NCI-H1417 treated with DMSO at 0.1 percent for 48 hours (cell line): ENCODE data around the gene POU6F2.
A peak's percentile ranks its signal among the peaks of the same experiment; 100 is the strongest.
"Not testable (repeated sequence)": the region's sequence is repeated elsewhere in the genome, so short reads cannot be mapped to it uniquely, and the experiment has no call there.

Experiments
- DNase-seq: peaks from one replicate; lab custom pipeline; 2025; lab: John Stamatoyannopoulos, UW

The POU6F2 gene, protein sequence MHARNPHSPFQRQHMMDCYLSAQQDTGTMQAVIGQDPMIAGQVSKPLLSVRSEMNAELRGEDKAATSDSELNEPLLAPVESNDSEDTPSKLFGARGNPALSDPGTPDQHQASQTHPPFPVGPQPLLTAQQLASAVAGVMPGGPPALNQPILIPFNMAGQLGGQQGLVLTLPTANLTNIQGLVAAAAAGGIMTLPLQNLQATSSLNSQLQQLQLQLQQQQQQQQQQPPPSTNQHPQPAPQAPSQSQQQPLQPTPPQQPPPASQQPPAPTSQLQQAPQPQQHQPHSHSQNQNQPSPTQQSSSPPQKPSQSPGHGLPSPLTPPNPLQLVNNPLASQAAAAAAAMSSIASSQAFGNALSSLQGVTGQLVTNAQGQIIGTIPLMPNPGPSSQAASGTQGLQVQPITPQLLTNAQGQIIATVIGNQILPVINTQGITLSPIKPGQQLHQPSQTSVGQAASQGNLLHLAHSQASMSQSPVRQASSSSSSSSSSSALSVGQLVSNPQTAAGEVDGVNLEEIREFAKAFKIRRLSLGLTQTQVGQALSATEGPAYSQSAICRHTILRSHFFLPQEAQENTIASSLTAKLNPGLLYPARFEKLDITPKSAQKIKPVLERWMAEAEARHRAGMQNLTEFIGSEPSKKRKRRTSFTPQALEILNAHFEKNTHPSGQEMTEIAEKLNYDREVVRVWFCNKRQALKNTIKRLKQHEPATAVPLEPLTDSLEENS

GRCh38 chr7:38977685-38978084 is at the start of gene POU6F2:
POU6F2 (plus strand) TSS chr7:38977909; CDS start chr7:38977954, 45 bp downstream.
- DNase-seq: no peak

DNA sequence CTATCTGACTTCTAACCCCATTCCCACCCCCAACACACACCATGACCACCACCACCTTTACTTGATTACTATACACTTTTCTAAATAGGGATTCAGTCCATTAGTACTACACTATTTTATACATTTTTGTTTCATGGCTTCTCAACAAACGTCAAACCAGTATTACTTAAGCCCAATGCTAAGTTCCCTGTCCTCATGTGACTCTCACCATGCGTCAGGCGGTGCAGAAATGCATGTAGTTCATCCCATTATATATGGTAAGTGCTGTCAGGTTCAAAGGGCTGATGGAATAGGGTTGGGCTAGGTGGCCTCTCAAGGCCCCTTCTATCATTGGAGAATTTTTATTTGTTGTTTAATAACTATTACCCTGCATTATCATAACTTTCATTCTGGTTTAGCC is 49.2 kb upstream of the POU6F2 start:
- DNase-seq: no peak

DNA sequence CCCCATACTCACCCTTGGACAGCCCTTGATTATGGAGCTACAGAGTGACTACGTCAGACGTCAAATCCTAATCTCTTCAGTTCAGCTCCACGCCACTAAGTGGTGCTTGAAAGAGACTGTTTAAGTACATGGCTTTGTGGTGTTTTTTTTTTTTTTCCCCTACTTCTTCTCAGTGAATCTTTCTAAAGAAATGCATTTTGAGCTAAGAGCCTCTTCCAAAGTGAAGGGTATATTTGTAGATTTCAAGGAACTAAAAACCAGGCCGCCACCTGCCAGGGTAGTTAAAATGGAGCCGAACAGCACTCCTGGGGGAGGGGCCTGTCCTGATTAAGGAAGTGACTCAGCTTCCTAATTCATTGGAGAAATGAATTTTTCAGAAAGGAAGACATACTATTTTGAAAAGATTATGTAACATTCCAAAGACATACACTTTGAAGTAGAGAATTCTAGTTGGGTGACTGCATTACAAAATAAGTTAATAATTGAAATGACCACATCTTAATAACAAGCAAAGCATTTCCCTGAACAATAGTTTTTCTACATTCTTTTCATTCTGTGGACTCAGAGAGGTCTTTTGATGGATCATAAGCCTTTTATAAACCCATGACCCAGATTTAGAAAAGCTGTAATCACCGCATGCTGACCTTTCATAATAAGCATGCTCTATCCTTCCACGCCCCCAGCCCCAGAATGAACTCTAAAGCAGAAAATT is 48.1 kb upstream of the POU6F2 start:
- no peak for DNase-seq

DNA sequence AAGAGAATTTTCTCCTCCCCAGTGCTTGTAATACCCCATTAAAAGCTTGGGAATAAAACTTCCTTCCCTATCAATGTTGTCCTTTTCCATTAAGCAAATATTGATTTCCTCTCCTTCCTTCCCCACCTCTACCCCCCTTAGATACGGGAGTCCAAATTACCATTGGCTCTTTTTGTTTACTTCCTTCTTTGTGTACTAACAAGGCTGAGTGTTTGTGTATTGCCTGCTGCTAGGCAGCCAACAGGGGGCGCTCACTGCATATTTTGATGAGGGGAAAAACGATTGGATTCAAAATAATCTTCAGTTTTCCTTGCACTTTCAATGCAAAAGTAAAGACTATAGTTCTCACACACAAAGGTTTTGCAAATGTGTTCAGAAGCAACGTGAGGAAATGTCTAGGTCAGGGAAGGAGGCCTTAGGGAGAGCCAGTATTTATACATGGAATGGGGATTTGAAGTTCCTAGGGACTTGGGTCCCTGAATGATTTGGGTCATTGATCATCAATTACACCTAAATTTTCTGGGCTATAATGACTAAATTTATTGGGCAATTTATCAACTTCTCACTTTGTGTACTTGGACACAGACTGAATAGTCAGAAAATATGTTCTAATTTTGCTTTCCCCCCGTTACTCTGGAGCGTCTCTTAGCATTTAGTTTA is 45.1 kb upstream of the POU6F2 start:
- peak; percentile 15 for DNase-seq

GRCh38 chr7:38934051-38934450 is 43.7 kb upstream of the POU6F2 start:
- DNase-seq: no peak

- DNase-seq: no peak
These were observed 43.2 kb upstream of the POU6F2 start for GRCh38 chr7:38934536-38934935.

DNA sequence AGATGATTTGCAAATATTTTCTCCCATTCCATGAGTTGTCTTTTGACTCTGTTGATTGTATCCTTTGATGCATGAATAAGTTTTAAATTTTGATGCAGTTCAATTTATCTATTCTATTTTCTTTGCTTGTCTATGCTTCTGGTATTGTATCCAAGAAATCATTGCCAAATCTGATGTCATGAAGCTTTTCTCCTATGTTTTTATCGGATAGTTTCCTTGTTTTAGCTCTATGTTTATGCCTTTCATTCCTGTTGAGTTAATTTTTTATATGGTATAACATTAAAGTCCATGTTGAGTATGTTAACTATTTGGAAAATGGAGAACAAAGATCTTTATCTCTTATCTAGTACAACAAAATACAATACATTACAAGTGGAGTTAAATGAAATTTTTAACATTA is 41.1 kb upstream of the POU6F2 start:
- no peak for DNase-seq

GRCh38 chr7:38938001-38938485 is 39.7 kb upstream of the POU6F2 start:
- DNase-seq: no peak

- DNase-seq: no peak
These were observed 39.1 kb upstream of the POU6F2 start for GRCh38 chr7:38938589-38938988.

- no peak for DNase-seq
These were observed 36.9 kb upstream of the POU6F2 start for GRCh38 chr7:38940774-38941173.

GRCh38 chr7:38942431-38943051 is 35.2 kb upstream of the POU6F2 start:
- no peak for DNase-seq

- not testable (repeated sequence) for DNase-seq
These were observed 30.2 kb upstream of the POU6F2 start for GRCh38 chr7:38947541-38947940.

DNA sequence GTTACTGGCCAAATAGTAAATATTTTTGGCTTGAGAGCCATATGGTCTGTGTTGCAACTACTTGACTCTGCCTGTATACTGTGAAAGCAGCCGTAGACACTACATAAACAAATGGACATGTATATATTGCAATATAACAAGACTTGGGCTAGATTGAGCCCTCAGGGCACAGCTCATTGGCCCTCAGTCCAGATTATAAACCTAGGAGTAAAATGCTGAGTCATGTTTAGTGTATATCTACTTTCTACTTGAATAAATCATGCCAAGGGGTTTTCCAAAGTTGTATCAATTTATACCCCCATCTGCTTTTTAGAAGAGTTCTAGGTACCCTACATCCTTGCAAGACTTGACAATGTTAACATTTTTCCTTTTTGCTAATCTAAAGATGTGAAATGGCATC is 27.4 kb upstream of the POU6F2 start:
- DNase-seq: no peak

- no peak for DNase-seq
These were observed 26.5 kb upstream of the POU6F2 start for GRCh38 chr7:38951213-38951612.

GRCh38 chr7:38953227-38953626 is 24.5 kb upstream of the POU6F2 start:
- no peak for DNase-seq

DNA sequence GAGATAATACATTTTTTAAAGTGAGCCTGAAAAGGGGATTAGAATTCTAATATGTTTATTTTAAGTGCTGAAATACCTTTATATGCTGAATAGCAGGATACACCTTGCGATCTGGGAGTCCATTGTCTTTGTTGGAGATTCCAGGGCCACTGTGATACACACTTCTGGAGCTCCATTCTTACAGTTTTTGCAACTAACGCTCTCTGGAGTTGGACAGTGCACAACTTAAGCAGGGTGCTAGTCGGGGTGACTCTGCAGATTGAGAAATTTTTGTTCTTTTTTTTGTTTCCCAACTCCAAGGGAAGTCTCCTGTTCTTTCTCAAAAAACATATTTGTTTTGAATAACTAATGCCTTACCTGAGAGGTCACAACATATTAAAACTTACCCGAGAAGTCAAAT is 23.7 kb upstream of the POU6F2 start:
- DNase-seq: no peak

- no peak for DNase-seq
These were observed 21.8 kb upstream of the POU6F2 start for GRCh38 chr7:38955892-38956291.

DNA sequence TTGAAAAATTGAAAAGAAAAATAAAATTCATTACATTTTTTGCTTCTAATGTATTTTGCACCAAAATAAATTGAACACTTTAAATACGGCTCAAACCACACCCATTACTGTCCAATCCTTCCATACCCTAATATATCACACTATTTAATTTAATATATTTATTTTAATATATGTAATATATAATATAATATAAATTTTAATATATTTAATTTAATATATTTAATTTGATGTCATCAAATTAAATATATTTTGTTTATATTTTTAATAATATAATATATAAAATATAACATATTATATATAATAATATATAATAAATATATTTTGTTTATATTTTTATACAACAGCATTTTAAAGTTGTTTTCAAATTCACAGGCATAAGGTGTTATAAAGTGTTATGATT is 15.7 kb upstream of the POU6F2 start:
- DNase-seq: no peak

- DNase-seq: no peak
These were observed 12.8 kb upstream of the POU6F2 start for GRCh38 chr7:38964921-38965320.

DNA sequence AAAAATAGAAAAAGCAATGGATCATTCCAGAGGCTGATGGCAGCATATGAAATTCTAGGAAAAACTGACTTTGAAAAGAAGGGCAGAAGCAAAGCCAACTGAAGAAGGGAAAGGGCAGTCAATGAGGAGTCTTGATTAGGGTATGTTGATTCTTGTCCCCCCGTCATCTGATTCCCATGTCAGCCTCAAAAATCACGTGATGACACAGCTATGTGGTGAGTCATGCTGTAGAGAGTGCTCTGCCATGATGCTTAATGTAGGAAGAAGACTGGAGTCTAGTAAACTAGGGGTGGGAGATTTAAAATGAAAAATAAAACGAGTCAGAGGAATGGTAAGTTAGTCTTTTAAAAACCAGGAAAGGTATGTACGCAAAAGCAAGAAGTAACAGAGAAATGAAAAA is 3.9 kb upstream of the POU6F2 start:
- DNase-seq: no peak

- no peak for DNase-seq
These were observed 1.7 kb upstream of the POU6F2 start for GRCh38 chr7:38975944-38976392.

- no peak for DNase-seq
These were observed 782 bp downstream of the POU6F2 start for GRCh38 chr7:38978491-38978890.
